Measurements from ENCODE around the gene NTN3. TPM values are rescaled to one million over a fixed set of nuclear protein-coding genes. Genes with fewer than 3 reads are reported as not detected.

The NTN3 gene
- total and polyA plus RNA-seq, 2 experiments from 2014 or later: 2.4 to 4.8 TPM

- H3K4me3 ChIP-seq: no peak overlapping the region
- no peak overlapping the region for H3K4me2 ChIP-seq
- H3K36me3 ChIP-seq (replicated peaks; ENCODE audit: insufficient read depth, low read depth): no peaks in the 10 kb centered on the region
- DNase-seq (ENCODE audit: low spot score): no peak
- H3K9me2 ChIP-seq (replicated peaks; ENCODE audit: insufficient read depth): no peaks in the 10 kb centered on the region
- 97% methylated on average over 19 of the region's 19 CpGs for WGBS (ENCODE audit: low lambda C conversion rate, missing lambda C conversion rate)
- no peak overlapping the region for H2AFZ ChIP-seq
- TF ChIP-seq EZH2phosphoT487 (IDR thresholded peaks at IDR 0.05; ENCODE audit: low read depth, severe bottlenecking, unreplicated experiment) (no peak), EZH2 (IDR thresholded peaks at IDR 0.05; ENCODE audit: borderline replicate concordance) (no peak), CTCF (IDR thresholded peaks at IDR 0.05; ENCODE audit: poor library complexity) (no peak)
- H3K27ac ChIP-seq: no peak overlapping the region
- no peaks in the 10 kb centered on the region for H3K4me1 ChIP-seq (ENCODE audit: insufficient read depth)
- no peaks in the 10 kb centered on the region for H3K79me2 ChIP-seq
- no peaks in the 10 kb centered on the region for H3K9me3 ChIP-seq (ENCODE audit: low read depth)
- H3K27me3 ChIP-seq: no peaks in the 10 kb centered on the region
- H4K20me1 ChIP-seq (ENCODE audit: insufficient read depth, poor library complexity, severe bottlenecking): no peaks in the 10 kb centered on the region
These were observed 20.1 kb upstream of the NTN3 start for GRCh38 chr16:2450975-2451381.

- 96% methylated on average over 18 of the region's 18 CpGs for WGBS (ENCODE audit: low lambda C conversion rate, missing lambda C conversion rate)
- Histone ChIP-seq H3K4me1 (ENCODE audit: insufficient read depth) (no peaks in the 10 kb centered on the region), H3K9me2 (replicated peaks; ENCODE audit: insufficient read depth) (no peaks in the 10 kb centered on the region), H3K27ac (no peak overlapping the region), H3K4me2 (no peak overlapping the region), H3K27me3 (no peaks in the 10 kb centered on the region), H3K36me3 (replicated peaks; ENCODE audit: insufficient read depth, low read depth) (no peaks in the 10 kb centered on the region), H3K4me3 (no peak overlapping the region), H3K79me2 (no peaks in the 10 kb centered on the region), H2AFZ (no peak overlapping the region), H3K9me3 (ENCODE audit: low read depth) (no peaks in the 10 kb centered on the region), H4K20me1 (ENCODE audit: insufficient read depth, poor library complexity, severe bottlenecking) (no peaks in the 10 kb centered on the region)
- DNase-seq (ENCODE audit: low spot score): no peak
- TF ChIP-seq CTCF (IDR thresholded peaks at IDR 0.05; ENCODE audit: poor library complexity) (no peak), EZH2 (IDR thresholded peaks at IDR 0.05; ENCODE audit: borderline replicate concordance) (no peak), EZH2phosphoT487 (IDR thresholded peaks at IDR 0.05; ENCODE audit: low read depth, severe bottlenecking, unreplicated experiment) (no peak)
These were observed 19.2 kb upstream of the NTN3 start for GRCh38 chr16:2451851-2452320.

- WGBS (ENCODE audit: low lambda C conversion rate, missing lambda C conversion rate): 98% methylated on average over 8 of the region's 8 CpGs
- TF ChIP-seq CTCF (IDR thresholded peaks at IDR 0.05; ENCODE audit: poor library complexity) (no peak), EZH2 (IDR thresholded peaks at IDR 0.05; ENCODE audit: borderline replicate concordance) (no peak), EZH2phosphoT487 (IDR thresholded peaks at IDR 0.05; ENCODE audit: low read depth, severe bottlenecking, unreplicated experiment) (no peak)
- H3K4me3 ChIP-seq: no peak overlapping the region
- H4K20me1 ChIP-seq (ENCODE audit: insufficient read depth, poor library complexity, severe bottlenecking): no peaks in the 10 kb centered on the region
- DNase-seq (ENCODE audit: low spot score): no peak
- no peaks in the 10 kb centered on the region for H3K9me2 ChIP-seq (replicated peaks; ENCODE audit: insufficient read depth)
- no peaks in the 10 kb centered on the region for H3K4me1 ChIP-seq (ENCODE audit: insufficient read depth)
- H2AFZ ChIP-seq: no peak overlapping the region
- no peaks in the 10 kb centered on the region for H3K9me3 ChIP-seq (ENCODE audit: low read depth)
- no peaks in the 10 kb centered on the region for H3K27me3 ChIP-seq
- H3K36me3 ChIP-seq (replicated peaks; ENCODE audit: insufficient read depth, low read depth): no peaks in the 10 kb centered on the region
- H3K79me2 ChIP-seq: no peaks in the 10 kb centered on the region
- no peak overlapping the region for H3K27ac ChIP-seq
- no peak overlapping the region for H3K4me2 ChIP-seq
These were observed 18.4 kb upstream of the NTN3 start for GRCh38 chr16:2452650-2453049.

Data from hepatocyte (in vitro differentiated cells).